GM21576 (cell line): ENCODE data around the gene MEX3B.
"Not testable (repeated sequence)": the region's sequence is repeated elsewhere in the genome, so short reads cannot be mapped to it uniquely, and the experiment has no call there.

Source experiments
- ATAC-seq: cut with Tn5 transposase; IDR thresholded peaks from one replicate; pipeline ENCODE4 v1.9.1; 2021; ENCODE audit warnings: mild to moderate bottlenecking, moderate library complexity; ENCODE audit not compliant: unreplicated experiment

Gene MEX3B

GRCh38 chr15:82051664-82052063 lies 5.8 kb upstream of the MEX3B start:
- ATAC-seq = no peak

DNA sequence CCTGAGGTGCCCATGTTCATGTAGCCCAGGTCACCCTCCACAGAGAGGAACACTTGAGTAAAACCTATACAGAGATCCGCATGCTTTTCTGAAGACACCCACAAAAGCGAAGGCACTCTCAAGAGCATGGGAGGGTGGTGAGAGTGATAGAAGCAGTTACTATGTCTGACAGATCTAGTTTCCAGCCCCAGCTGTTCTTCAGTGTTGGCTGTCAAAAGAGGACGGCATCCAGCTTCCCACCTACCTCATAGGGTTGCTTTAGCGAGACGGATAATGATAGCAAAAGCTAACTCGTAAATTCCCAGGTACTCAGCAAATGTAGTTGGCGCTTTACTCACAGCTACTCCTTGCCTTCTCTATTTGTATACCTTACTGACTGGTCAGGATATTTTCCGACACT lies 3.0 kb upstream of the MEX3B start:
- ATAC-seq = no peak

DNA sequence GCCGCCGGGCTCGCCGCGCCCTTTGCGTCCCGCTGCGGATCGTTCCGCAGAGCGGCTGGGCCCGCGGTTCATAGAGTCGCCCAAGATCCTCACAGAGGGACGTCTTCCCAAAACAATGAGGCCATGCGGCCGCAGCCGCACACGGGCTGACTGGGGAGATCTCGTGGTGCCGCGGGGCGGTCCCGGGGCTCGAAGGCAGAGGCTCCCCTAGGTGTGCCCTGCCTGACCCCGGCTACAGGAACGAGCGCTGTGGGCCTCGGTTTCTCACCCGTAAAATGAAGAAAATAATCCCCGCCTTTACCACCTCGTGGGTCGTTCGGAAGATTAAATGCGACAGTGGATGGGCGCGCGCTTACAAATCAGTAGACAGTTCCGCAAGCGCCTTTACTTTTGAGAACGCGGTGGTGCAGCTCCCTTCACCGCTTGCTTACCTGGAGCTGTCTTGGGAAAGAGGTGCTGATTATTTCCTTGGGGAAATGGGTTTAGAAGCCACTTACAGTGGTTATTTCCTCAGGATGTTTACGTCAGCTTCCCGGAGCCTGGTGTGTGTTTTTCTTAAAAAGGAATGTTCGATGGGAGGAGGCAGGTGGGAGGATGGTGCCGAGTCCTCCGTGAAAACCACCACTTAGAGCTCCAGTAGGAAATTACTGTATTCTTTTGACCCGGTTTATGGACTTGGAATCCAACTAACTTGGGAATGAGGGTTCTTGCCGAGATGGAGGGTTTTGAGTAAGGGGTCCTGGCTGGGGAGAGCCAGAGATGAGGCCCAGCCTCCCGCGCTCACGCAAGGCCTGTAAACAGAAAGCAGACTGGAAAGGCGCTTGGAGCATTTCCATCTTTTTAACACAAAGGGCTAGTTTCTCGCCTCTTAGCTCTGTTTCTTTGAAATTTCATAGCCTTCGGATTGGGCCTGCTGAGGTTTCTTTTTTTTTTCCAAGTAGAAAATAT lies 1.9 kb upstream of the MEX3B start:
- no peak for ATAC-seq

- ATAC-seq = peak; percentile 48
Measured at GRCh38 chr15:82046666-82047452, 1.0 kb upstream of the MEX3B start.

- ATAC-seq = peak; percentile 3
Measured at GRCh38 chr15:82045179-82045891, 483 bp downstream of the MEX3B start.

DNA sequence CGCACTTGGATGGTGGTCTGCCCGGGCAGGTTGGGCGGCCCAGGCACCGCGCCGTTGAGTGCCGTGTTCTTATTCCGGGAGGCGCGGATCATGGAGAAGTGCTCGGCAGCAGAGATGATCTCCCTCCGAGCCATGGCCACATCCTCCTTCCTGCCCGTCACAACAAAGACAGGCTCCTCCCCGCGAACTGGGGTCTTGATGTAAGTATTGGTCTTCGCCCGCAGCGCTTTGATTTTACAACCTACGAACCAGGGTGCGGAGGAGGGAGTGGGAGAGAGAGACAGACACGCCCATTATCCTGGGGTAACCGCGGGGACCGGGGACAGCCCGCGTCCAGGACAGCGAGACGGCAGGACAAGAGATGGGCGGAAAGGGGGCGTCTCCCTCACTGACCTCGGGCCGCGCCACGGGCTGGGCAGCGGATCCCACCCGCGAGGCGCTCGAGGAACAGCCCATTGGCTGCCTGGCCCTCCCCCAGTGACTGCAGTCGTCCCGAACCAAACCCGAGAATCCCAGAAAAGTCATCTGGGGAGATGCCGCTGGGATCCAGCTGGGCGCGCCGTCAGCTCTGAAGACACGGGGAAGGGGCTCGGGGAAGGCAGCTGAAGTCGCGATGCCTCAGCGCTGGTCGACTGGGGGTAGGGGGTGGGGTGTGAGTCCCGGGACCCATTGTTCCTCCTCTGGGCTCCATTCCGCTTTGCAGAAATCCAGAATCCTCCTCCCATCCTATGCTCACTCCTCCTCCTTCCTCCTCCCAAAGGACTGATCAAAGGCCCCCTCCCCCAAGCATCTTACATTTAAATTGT lies 1.2 kb downstream of the MEX3B start:
- no peak for ATAC-seq

GRCh38 chr15:82043796-82044372 lies 1.9 kb downstream of the MEX3B start:
- ATAC-seq = no peak

GRCh38 chr15:82043130-82043673 lies 2.6 kb downstream of the MEX3B start:
- ATAC-seq = no peak

DNA sequence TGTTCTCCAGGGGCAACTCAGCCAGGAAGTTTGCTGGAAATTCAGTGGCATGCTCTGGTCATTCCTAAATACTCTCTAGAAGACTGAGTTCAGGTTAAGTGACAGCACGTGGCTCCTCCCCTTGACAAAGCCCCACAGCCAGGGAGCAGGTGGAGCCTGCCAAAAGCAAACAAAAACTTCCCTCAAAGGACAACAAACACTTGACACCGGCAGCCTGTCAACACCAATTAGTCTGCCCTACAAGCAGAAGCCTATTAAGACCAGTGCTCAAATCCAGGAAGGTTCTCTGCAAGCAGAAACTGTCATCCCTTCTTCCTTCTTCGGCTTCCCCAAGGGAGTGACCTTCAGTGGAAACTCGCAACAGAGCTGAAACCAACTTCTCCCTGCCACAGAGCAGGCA lies 5.0 kb downstream of the MEX3B start:
- ATAC-seq = no peak

- no peak for ATAC-seq
Measured at GRCh38 chr15:82040390-82040789, 5.4 kb downstream of the MEX3B start.

DNA sequence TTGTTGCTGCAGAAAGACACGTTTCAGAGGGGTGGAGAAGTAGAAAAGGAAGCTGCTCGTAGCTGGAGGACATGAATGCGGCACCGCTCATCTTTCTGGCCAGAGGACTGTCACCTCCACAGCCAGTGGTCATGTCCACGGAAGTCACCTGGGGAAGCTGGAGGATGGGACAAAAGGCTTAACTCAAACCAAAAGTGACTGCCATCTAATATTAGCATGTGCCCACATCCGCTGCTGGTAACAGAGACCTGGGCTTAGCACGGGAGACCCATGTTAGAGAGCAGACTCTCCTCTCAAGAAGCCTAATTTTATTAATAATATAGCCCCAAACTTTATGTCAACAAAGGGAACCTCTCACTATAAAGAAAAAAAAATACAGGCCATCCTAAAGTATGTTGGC lies 5.9 kb downstream of the MEX3B start:
- no peak for ATAC-seq

GRCh38 chr15:82036461-82036860 lies 9.4 kb downstream of the MEX3B start:
- ATAC-seq = no peak

GRCh38 chr15:82031871-82032270 lies 13.9 kb downstream of the MEX3B start:
- ATAC-seq = no peak

DNA sequence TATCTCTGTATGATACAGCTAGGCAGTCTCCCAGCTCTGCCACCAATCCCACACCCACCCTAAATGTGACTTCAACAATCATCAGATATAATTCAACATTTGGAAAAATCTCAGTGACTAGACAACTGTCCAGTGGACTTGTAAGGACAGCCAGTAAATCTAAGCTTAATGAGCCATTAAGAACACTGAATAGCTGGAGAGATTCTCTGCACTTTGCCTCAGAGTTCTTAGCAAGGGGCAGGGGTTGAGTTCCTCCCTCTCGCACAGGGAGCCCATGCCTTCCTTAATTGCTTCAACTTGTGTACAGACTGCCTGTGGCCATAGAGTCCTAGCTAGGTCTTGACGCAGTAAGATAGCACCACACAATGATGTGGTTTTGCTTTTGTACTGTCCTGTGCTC lies 15.6 kb downstream of the MEX3B start:
- no peak for ATAC-seq

DNA sequence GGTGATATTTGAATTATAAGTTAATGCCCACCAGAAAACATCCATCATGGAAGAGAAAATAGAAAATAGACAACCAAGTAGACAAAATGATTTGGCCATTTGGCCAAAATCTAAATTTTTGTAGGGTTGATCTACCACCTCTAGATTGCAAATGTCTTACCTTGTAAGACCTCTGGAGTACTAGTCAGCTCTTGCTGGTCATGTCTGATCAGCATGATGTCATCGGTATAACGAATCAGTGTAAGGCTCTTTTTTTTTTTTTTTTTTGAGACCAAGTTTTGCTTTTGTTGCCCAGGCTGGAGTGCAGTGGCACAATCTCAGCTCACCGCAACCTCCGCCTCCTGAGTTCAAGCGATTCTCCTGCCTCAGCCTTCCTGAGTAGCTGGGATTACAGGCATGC lies 17.7 kb downstream of the MEX3B start:
- ATAC-seq = not testable (repeated sequence)

GRCh38 chr15:82021992-82022391 lies 23.8 kb downstream of the MEX3B start:
- ATAC-seq = no peak

- ATAC-seq = no peak
Measured at GRCh38 chr15:82020625-82021394, 25.0 kb downstream of the MEX3B start.

GRCh38 chr15:82018201-82018600 lies 27.6 kb downstream of the MEX3B start:
- ATAC-seq = no peak

DNA sequence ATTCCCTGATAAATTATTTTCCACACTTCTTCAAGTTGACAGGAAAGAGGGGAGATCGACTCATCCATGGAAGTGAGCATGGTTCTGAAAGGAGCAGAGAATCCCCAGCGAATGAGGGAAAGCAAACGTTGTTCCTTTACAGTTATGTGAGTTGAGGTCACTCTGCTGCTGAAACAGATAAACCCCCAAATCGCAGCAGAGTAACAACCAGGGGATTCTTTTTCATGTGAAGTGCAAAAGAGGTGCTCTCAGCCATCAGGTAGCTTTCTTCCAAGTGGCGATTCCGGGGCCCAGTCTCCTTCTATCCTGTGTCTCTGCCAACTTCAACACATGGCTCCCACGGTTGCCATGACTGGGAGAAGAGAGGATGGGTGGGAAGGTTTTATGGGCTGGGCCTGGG lies 28.2 kb downstream of the MEX3B start:
- no peak for ATAC-seq
